Measurements from ENCODE around the gene CLDN17.

- TF ChIP-seq CTCF (optimal IDR thresholded peaks at IDR 0.05 in 1 of 3, IDR thresholded peaks at IDR 0.05 in 1 of 3, conservative IDR thresholded peaks at IDR 0.05 in 1 of 3; ENCODE audit: extremely low read depth in 1 of 3, insufficient read depth in 2 of 3, low read length in 3 of 3) (no peak), EZH2 (IDR thresholded peaks at IDR 0.05; ENCODE audit: low read length) (no peak)
Observed at GRCh38 chr21:30152792-30153191, 13.8 kb downstream of the CLDN17 start.

Data from keratinocyte (primary cell).